HG03575 (cell line): ENCODE measurements around the gene FOSL1.

Source experiments
- ATAC-seq: cut with Tn5 transposase; IDR thresholded peaks from one replicate; pipeline ENCODE4 v1.9.1; 2021; ENCODE audit not compliant: unreplicated experiment, insufficient number of reproducible peaks, low FRiP score; ENCODE audit errors: extremely low read depth

Gene FOSL1

DNA sequence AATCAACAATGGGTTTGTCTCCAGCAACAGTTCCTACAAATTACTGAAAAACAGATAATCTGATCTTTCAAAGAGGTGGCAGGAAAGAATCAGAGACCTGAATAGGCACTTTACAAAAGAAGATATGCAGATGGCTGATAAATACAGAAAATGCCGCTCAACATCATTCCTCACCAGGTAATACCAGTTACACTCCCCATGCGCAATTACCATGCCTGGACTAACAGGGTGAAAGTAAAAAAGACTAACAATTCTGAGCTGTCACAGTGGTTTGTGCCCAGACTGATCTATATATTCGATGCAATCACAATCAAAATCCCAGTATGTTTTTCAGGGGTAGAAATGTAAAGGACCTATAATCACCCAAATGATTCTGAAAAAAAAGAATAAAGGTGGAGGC, 56.4 kb downstream of the FOSL1 start:
- no peak for ATAC-seq

DNA sequence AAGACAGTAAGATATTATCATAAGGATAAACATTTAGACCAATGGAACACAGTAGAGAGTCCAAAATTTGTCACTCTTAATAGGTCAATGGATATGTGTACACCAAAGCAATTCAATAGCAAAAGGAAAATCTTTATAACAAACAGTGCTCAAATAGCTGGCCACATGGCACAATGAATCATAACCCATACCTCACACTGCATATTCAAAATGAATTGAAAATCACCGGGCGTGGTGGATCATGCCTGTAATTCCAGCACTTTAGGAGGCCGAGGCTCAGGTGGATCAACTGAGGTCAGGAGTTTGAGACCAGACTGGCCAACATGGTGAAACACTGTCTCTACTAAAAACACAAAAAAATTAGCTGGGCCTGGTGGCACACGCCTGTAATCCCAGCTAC, 58.0 kb downstream of the FOSL1 start:
- ATAC-seq = no peak
